Hepatocyte (in vitro differentiated cells): ENCODE results near the gene HGD. TPM values are rescaled to one million over a fixed set of nuclear protein-coding genes. Genes with fewer than 3 reads are reported as not detected.

Experiments
- DNase-seq: peaks from one replicate; pipeline ENCODE4 v3.0.0-alpha.2; 2016; ENCODE audit warnings: low spot score
- H2AFZ ChIP-seq: fragments of 200-600 bp; sonication (generic); 2 replicates; pipeline ENCODE4 v1.6.0; 2016; ENCODE audit warnings: antibody characterized with exemption, mild to moderate bottlenecking
- H3K27ac ChIP-seq: fragments of 200-600 bp; sonication (generic); 2 replicates; pipeline ENCODE4 v1.5.1; 2016; ENCODE audit warnings: mild to moderate bottlenecking
- H3K27me3 ChIP-seq: fragments of 200-600 bp; sonication (generic); 2 replicates; pipeline ENCODE4 v1.6.1; 2016
- H3K36me3 ChIP-seq: fragments of 200-600 bp; sonication (generic); replicated peaks from 2 replicates; pipeline ENCODE4 v1.5.1; 2016; ENCODE audit warnings: low read depth; ENCODE audit not compliant: insufficient read depth
- H3K4me1 ChIP-seq: fragments of 200-600 bp; sonication (generic); 2 replicates; pipeline ENCODE4 v1.5.1; 2016; ENCODE audit warnings: mild to moderate bottlenecking, moderate library complexity; ENCODE audit not compliant: insufficient read depth
- H3K4me2 ChIP-seq: fragments of 200-600 bp; sonication (generic); 2 replicates; pipeline ENCODE4 v1.6.0; 2016
- H3K4me3 ChIP-seq: fragments of 200-600 bp; sonication (generic); 2 replicates; pipeline ENCODE4 v1.5.1; 2016; ENCODE audit warnings: mild to moderate bottlenecking
- H3K79me2 ChIP-seq: fragments of 200-600 bp; sonication (generic); 2 replicates; pipeline ENCODE4 v1.6.0; 2017; ENCODE audit warnings: mild to moderate bottlenecking
- H3K9me2 ChIP-seq: fragments of 200-600 bp; sonication (generic); replicated peaks from 2 replicates; pipeline ENCODE4 v1.6.0; 2017; ENCODE audit warnings: mild to moderate bottlenecking; ENCODE audit not compliant: insufficient read depth
- H3K9me3 ChIP-seq: fragments of 200-600 bp; sonication (generic); 2 replicates; pipeline ENCODE4 v1.5.1; 2016; ENCODE audit warnings: low read depth, mild to moderate bottlenecking
- H4K20me1 ChIP-seq: fragments of 200-600 bp; sonication (generic); 2 replicates; pipeline ENCODE4 v1.6.0; 2016; ENCODE audit warnings: mild to moderate bottlenecking; ENCODE audit not compliant: insufficient read depth, poor library complexity, severe bottlenecking
- CTCF ChIP-seq: fragments of 200-600 bp; sonication (generic); IDR thresholded peaks from 2 replicates; pipeline ENCODE4 v1.5.1; 2016; ENCODE audit warnings: antibody characterized with exemption, mild to moderate bottlenecking; ENCODE audit not compliant: poor library complexity
- EZH2 ChIP-seq: fragments of 200-600 bp; sonication (generic); IDR thresholded peaks from 2 replicates; pipeline ENCODE4 v1.6.1; 2016; ENCODE audit warnings: antibody characterized with exemption, mild to moderate bottlenecking, borderline replicate concordance
- EZH2phosphoT487 ChIP-seq: fragments of 200-600 bp; sonication (generic); IDR thresholded peaks from one replicate; pipeline ENCODE4 v1.6.1; 2018; ENCODE audit warnings: antibody characterized with exemption, mild to moderate bottlenecking, low read depth, moderate library complexity; ENCODE audit not compliant: unreplicated experiment, severe bottlenecking
- WGBS: methylation state at CpG from one replicate; pipeline ENCODE4 v1.1.6; 2016; ENCODE audit warnings: low lambda C conversion rate; ENCODE audit errors: missing lambda C conversion rate; 5-methylcytosine and 5-hydroxymethylcytosine counted together
- polyA plus RNA-seq: library from polyadenylated mRNA; unstranded; fragments of >200 nt; fragmentation: Nextera tagmentation; extraction: Ambion mirVana; gene quantifications from 2 replicates; pipeline ENCODE4 v1.2.1, GENCODE V29; 2016
- total RNA-seq: library from RNA; depleted of rRNA; stranded (reverse); fragments of >200 nt; gene quantifications from 2 replicates; pipeline ENCODE4 v1.2.3, GENCODE V29; 2014

HGD gene
- total and polyA plus RNA-seq, 2 experiments from 2014 or later: 63.6 to 64.6 TPM

GRCh38 chr3:120659834-120660233, 22.2 kb downstream of the HGD start:
- H3K27ac ChIP-seq: no peak overlapping the region
- H3K4me2 ChIP-seq: no peak overlapping the region
- no peaks in the 10 kb centered on the region for H4K20me1 ChIP-seq
- no peaks in the 10 kb centered on the region for H3K27me3 ChIP-seq
- H3K36me3 ChIP-seq: no peaks in the 10 kb centered on the region
- WGBS: 96% methylated on average over 2 of the region's 2 CpGs
- no peak for DNase-seq
- no peak overlapping the region for H2AFZ ChIP-seq
- no peaks in the 10 kb centered on the region for H3K9me3 ChIP-seq
- no peaks in the 10 kb centered on the region for H3K4me1 ChIP-seq
- no peak overlapping the region for H3K4me3 ChIP-seq
- no peak for TF ChIP-seq EZH2phosphoT487
- TF ChIP-seq EZH2: no peak
- no peak for TF ChIP-seq CTCF
- H3K9me2 ChIP-seq: no peaks in the 10 kb centered on the region
- no peaks in the 10 kb centered on the region for H3K79me2 ChIP-seq

DNA sequence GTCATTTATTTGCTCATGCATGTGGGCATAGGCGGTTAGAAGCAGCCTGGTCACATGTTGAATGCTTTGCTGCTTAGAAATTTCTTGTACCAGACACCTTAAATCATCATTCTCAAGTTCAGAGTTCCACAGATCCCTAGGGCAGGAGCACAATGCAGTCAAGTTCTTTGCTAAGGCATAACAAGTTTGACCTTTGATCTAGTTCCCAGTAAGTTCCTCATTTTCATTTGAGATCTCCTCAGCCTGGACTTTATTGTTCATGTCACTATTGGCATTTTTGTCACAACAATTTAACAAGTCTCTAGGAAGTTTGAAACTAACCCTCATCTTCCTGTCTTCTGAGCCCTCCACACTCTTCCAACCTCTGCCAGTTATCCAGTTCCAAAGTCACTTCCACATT, 22.8 kb downstream of the HGD start:
- Histone ChIP-seq H3K9me2 (no peaks in the 10 kb centered on the region), H3K36me3 (no peaks in the 10 kb centered on the region), H3K27me3 (no peaks in the 10 kb centered on the region), H4K20me1 (no peaks in the 10 kb centered on the region), H3K4me2 (no peak overlapping the region), H3K27ac (no peak overlapping the region), H3K4me1 (no peaks in the 10 kb centered on the region), H3K4me3 (no peak overlapping the region), H3K79me2 (no peaks in the 10 kb centered on the region), H3K9me3 (no peaks in the 10 kb centered on the region), H2AFZ (no peak overlapping the region)
- WGBS: 76% methylated on average over 1 of the region's 1 CpG
- no peak for TF ChIP-seq EZH2phosphoT487
- TF ChIP-seq EZH2: no peak
- no peak for TF ChIP-seq CTCF
- no peak for DNase-seq

DNA sequence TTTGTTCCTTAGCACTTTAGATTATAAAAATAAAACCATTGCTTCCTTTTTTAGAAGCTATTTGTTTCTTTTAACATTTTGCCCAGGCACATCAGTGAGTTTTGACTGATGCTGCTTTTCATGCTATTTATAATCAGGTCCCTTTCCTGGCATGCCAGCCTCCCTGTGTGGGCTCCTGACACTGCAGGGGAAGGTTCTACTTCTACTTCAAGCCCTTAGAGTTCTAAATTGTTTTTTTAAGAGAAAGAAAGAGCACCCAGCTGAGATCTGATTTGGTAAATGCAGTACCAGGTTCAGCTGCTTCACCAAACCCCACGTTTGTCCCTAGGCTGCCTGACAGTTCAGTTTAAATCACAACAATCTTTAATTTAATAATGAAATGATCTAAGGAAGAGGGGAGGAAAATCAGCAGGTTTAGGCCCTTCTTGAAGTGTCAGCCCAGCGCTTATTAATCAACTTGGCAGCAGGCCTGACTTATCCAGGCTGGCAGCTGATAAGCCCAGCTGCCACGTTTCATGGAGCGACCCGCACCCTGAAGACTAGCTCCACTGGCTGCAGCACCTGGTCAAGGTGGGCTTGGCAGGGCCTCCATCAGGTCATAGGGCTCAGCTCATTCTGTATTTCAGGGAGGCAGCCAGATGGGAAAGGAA, 29.0 kb downstream of the HGD start:
- Histone ChIP-seq H3K9me2 (no peaks in the 10 kb centered on the region), H4K20me1 (no peaks in the 10 kb centered on the region), H3K27ac (no peak overlapping the region), H3K79me2 (no peaks in the 10 kb centered on the region), H3K4me3 (no peak overlapping the region), H2AFZ (no peak overlapping the region), H3K27me3 (no peaks in the 10 kb centered on the region), H3K9me3 (no peaks in the 10 kb centered on the region), H3K36me3 (no peaks in the 10 kb centered on the region), H3K4me1 (no peaks in the 10 kb centered on the region), H3K4me2 (no peak overlapping the region)
- 82% methylated on average over 5 of the region's 5 CpGs for WGBS
- TF ChIP-seq CTCF: no peak
- TF ChIP-seq EZH2: no peak
- no peak for TF ChIP-seq EZH2phosphoT487
- no peak for DNase-seq

GRCh38 chr3:120652281-120652680, 29.8 kb downstream of the HGD start:
- no peak for TF ChIP-seq EZH2phosphoT487
- TF ChIP-seq EZH2: no peak
- no peak for TF ChIP-seq CTCF
- no peak overlapping the region for H3K4me3 ChIP-seq
- no peak overlapping the region for H3K4me2 ChIP-seq
- H3K9me3 ChIP-seq: no peaks in the 10 kb centered on the region
- no peaks in the 10 kb centered on the region for H3K9me2 ChIP-seq
- DNase-seq: no peak
- no peak overlapping the region for H2AFZ ChIP-seq
- no peaks in the 10 kb centered on the region for H4K20me1 ChIP-seq
- H3K27ac ChIP-seq: no peak overlapping the region
- no peaks in the 10 kb centered on the region for H3K27me3 ChIP-seq
- no peaks in the 10 kb centered on the region for H3K79me2 ChIP-seq
- no peaks in the 10 kb centered on the region for H3K4me1 ChIP-seq
- no peaks in the 10 kb centered on the region for H3K36me3 ChIP-seq
- WGBS: 74% methylated on average over 3 of the region's 3 CpGs
